ENCODE results near the gene EPN3.

- TF ChIP-seq, protein P1, sequence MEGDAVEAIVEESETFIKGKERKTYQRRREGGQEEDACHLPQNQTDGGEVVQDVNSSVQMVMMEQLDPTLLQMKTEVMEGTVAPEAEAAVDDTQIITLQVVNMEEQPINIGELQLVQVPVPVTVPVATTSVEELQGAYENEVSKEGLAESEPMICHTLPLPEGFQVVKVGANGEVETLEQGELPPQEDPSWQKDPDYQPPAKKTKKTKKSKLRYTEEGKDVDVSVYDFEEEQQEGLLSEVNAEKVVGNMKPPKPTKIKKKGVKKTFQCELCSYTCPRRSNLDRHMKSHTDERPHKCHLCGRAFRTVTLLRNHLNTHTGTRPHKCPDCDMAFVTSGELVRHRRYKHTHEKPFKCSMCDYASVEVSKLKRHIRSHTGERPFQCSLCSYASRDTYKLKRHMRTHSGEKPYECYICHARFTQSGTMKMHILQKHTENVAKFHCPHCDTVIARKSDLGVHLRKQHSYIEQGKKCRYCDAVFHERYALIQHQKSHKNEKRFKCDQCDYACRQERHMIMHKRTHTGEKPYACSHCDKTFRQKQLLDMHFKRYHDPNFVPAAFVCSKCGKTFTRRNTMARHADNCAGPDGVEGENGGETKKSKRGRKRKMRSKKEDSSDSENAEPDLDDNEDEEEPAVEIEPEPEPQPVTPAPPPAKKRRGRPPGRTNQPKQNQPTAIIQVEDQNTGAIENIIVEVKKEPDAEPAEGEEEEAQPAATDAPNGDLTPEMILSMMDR (IDR thresholded peaks at IDR 0.05), result no peak
- TF ChIP-seq POLR2A (IDR thresholded peaks at IDR 0.05), result no peak
- TF ChIP-seq EP300 (IDR thresholded peaks at IDR 0.05), result no peak
- no peak for TF ChIP-seq POLR2AphosphoS5 (IDR thresholded peaks at IDR 0.05)
Observed at GRCh38 chr17:50549969-50550368, 17.4 kb downstream of the EPN3 start.
